SK-N-SH (cell line): Measurements from ENCODE around the gene ITGA2. TPM values are rescaled to one million over a fixed set of nuclear protein-coding genes. Genes with fewer than 3 reads are reported as not detected.

Experiments used
- CTCF ChIA-PET: fragments of 300-600, 350-600 bp; formaldehyde crosslinking; extraction: SDS; loops from one replicate; lab custom pipeline; 2021; lab: Yijun Ruan, JAX
- POLR2A ChIA-PET: fragments of 350-600 bp; sonication (Branson Sonifier 250); formaldehyde crosslinking; extraction: SDS; loops from one replicate; lab custom pipeline; 2020; ENCODE audit warnings: antibody characterized with exemption, inconsistent platforms; lab: Yijun Ruan, JAX
- DNase-seq: peaks from one replicate; pipeline ENCODE4 v3.0.0; 2012
- H2AFZ ChIP-seq: fragments of 200-600 bp; sonication (generic); 2 replicates; pipeline ENCODE4 v1.8.1; 2016; ENCODE audit warnings: antibody characterized with exemption, mild to moderate bottlenecking, low read depth
- H3F3A ChIP-seq: fragments of 200-600 bp; sonication (generic); replicated peaks from 2 replicates; pipeline ENCODE3; 2016; ENCODE audit warnings: antibody characterized with exemption, mild to moderate bottlenecking; ENCODE audit not compliant: insufficient read depth
- H3K27ac ChIP-seq, 2 experiments: fragments of 200-500 bp in 1 of 2; fragments of 200-600 bp in 1 of 2; sonication (Bioruptor generic) in 1 of 2; sonication (generic), shearing (Covaris generic) in 1 of 2; 2 replicates each; pipeline versions ENCODE4 v1.5.1 to v1.6.1; 2014 to 2016; ENCODE audit warnings: low read depth in 2 of 2, inconsistent platforms in 1 of 2, low read length in 1 of 2, mild to moderate bottlenecking in 1 of 2, mixed read lengths in 1 of 2
- H3K27me3 ChIP-seq: fragments of 200-600 bp; sonication (generic), shearing (Covaris generic); 2 replicates; pipeline ENCODE4 v1.6.1; 2016; ENCODE audit warnings: mixed run types; ENCODE audit not compliant: insufficient read depth
- H3K36me3 ChIP-seq, 2 experiments: fragments of 200-500 bp in 1 of 2; fragments of 200-600 bp in 1 of 2; sonication (Bioruptor generic) in 1 of 2; sonication (generic) in 1 of 2; replicated peaks in 1 of 2; 2 replicates each; pipeline versions ENCODE3 to v1.5.1; 2014 to 2016; ENCODE audit warnings: low read length in 1 of 2, mild to moderate bottlenecking in 1 of 2; ENCODE audit not compliant: insufficient read depth in 2 of 2, control insufficient read depth in 1 of 2
- H3K4me1 ChIP-seq, 2 experiments: fragments of 200-500 bp in 1 of 2; fragments of 200-600 bp in 1 of 2; sonication (Bioruptor generic) in 1 of 2; sonication (generic), shearing (Covaris generic) in 1 of 2; 2 replicates each; pipeline versions ENCODE4 v1.5.1 to v1.6.1; 2014 to 2016; ENCODE audit warnings: low read depth in 1 of 2, low read length in 1 of 2, mixed run types in 1 of 2; ENCODE audit not compliant: insufficient read depth in 2 of 2, control insufficient read depth in 1 of 2
- H3K4me2 ChIP-seq: fragments of 200-600 bp; sonication (generic), shearing (Covaris generic); 2 replicates; pipeline ENCODE4 v1.6.1; 2017; ENCODE audit warnings: mixed run types
- H3K4me3 ChIP-seq, 2 experiments: fragments of 200-500 bp in 1 of 2; fragments of 200-600 bp in 1 of 2; sonication (Bioruptor generic) in 1 of 2; sonication (generic), shearing (Covaris generic) in 1 of 2; 2 replicates each; pipeline versions ENCODE4 v1.5.1 to v1.8.1; 2014 to 2016; ENCODE audit warnings: low read depth in 2 of 2, inconsistent platforms in 1 of 2, low read length in 1 of 2, mild to moderate bottlenecking in 1 of 2, mixed read lengths in 1 of 2, moderate library complexity in 1 of 2
- H3K79me2 ChIP-seq: fragments of 200-600 bp; sonication (generic); 2 replicates; pipeline ENCODE4 v1.8.1; 2017; ENCODE audit warnings: mild to moderate bottlenecking; ENCODE audit not compliant: insufficient read depth
- H3K9ac ChIP-seq: fragments of 200-600 bp; sonication (generic); 2 replicates; pipeline ENCODE4 v1.6.1; 2017; ENCODE audit warnings: mixed run types
- H3K9me2 ChIP-seq: fragments of 200-600 bp; sonication (generic); 2 replicates; pipeline ENCODE4 v1.6.1; 2017; ENCODE audit warnings: mixed run types
- H3K9me3 ChIP-seq: fragments of 200-600 bp; sonication (generic); 2 replicates; pipeline ENCODE4 v1.6.1; 2017; ENCODE audit warnings: mixed run types, mild to moderate bottlenecking, moderate library complexity
- H4K20me1 ChIP-seq: fragments of 200-600 bp; sonication (generic); 2 replicates; pipeline ENCODE4 v1.6.1; 2017; ENCODE audit warnings: mild to moderate bottlenecking, mixed run types; ENCODE audit not compliant: insufficient read depth
- CHD2 ChIP-seq: fragments of 150-350 bp; IDR thresholded peaks from 2 replicates; pipeline ENCODE4 v1.6.1; 2018; ENCODE audit warnings: low read length; ENCODE audit not compliant: partially characterized antibody
- EP300 ChIP-seq, 2 experiments: IDR thresholded peaks; 2 replicates each; pipeline versions ENCODE4 v1.4.0 to v1.6.1; 2012; ENCODE audit warnings: borderline replicate concordance in 1 of 2, low read depth in 1 of 2, low read length in 1 of 2
- EZH2phosphoT487 ChIP-seq: fragments of 200-600 bp; sonication (generic); IDR thresholded peaks from 2 replicates; pipeline ENCODE4 v1.6.1; 2017; ENCODE audit warnings: low read depth, mixed run types, mild to moderate bottlenecking, antibody characterized with exemption, moderate library complexity, borderline replicate concordance
- FOSL2 ChIP-seq: IDR thresholded peaks from 2 replicates; pipeline ENCODE4 v1.4.0; 2012; ENCODE audit warnings: low read depth, mild to moderate bottlenecking, moderate library complexity, borderline replicate concordance
- FOXJ3 ChIP-seq: sonication (generic); formaldehyde crosslinking; IDR thresholded peaks from 2 replicates; pipeline ENCODE4 v1.5.1; 2020; ENCODE audit warnings: mild to moderate bottlenecking, missing genetic modification reagents
- FOXM1 ChIP-seq: IDR thresholded peaks from 2 replicates; pipeline ENCODE4 v1.4.0; 2012; ENCODE audit warnings: low read depth, mild to moderate bottlenecking
- GABPA ChIP-seq: IDR thresholded peaks from 2 replicates; pipeline ENCODE4 v1.4.0; 2012; ENCODE audit warnings: low read depth, mild to moderate bottlenecking
- NFIC ChIP-seq: IDR thresholded peaks from 2 replicates; pipeline ENCODE4 v1.4.0; 2012; ENCODE audit warnings: borderline replicate concordance
- NRF1 ChIP-seq: IDR thresholded peaks from 2 replicates; pipeline ENCODE4 v1.6.1; 2012; ENCODE audit warnings: low read depth, mild to moderate bottlenecking, low read length
- PBX3 ChIP-seq: IDR thresholded peaks from 2 replicates; pipeline ENCODE4; 2012
- RCOR1 ChIP-seq: fragments of 150-350 bp; IDR thresholded peaks from 2 replicates; pipeline ENCODE4 v1.6.1; 2017; ENCODE audit warnings: antibody characterized with exemption, low read length
- REST ChIP-seq: IDR thresholded peaks from 2 replicates; pipeline ENCODE4 v1.6.1; 2012; ENCODE audit warnings: mild to moderate bottlenecking, low read depth, low read length, moderate library complexity
- SMC3 ChIP-seq: IDR thresholded peaks from 2 replicates; pipeline ENCODE4 v1.6.1; 2012; ENCODE audit warnings: low read depth, low read length, improper control_type of control experiment
- TEAD4 ChIP-seq: IDR thresholded peaks from 2 replicates; pipeline ENCODE4 v1.4.0; 2012; ENCODE audit warnings: mild to moderate bottlenecking, borderline replicate concordance; ENCODE audit not compliant: insufficient read depth
- YY1 ChIP-seq: IDR thresholded peaks from 2 replicates; pipeline ENCODE4 v1.4.0; 2012; ENCODE audit warnings: low read depth, mild to moderate bottlenecking
- WGBS: methylation state at CpG from one replicate; pipeline ENCODE4 v1.1.6; 2017; ENCODE audit warnings: low lambda C conversion rate; 5-methylcytosine and 5-hydroxymethylcytosine counted together
- polyA plus RNA-seq, 3 experiments: library from polyadenylated mRNA; depleted of rRNA; stranded (reverse); fragments of >200 nt; gene quantifications; 2 replicates each; pipeline ENCODE4 v1.2.3, GENCODE V29; 2012

The ITGA2 gene
- polyA plus RNA-seq, 1 of the 3 experiments (the other 2 are of a cell fraction) = 38.2 TPM

- H3K4me3 ChIP-seq = no peak overlapping the region
- H3K4me2 ChIP-seq = no peak overlapping the region; the same call in 1 of the 2 replicates
- TF ChIP-seq SMC3 = no peak
- no peak for TF ChIP-seq REST
- no peak for TF ChIP-seq NFIC
- TF ChIP-seq NRF1 = no peak
- peak; percentile 11; the same call in 1 of the 2 replicates for TF ChIP-seq FOSL2
- TF ChIP-seq CHD2 = no peak
- no peak for DNase-seq
- H3K36me3 ChIP-seq = peaks cover 4 to 62% of the 10 kb centered on the region in 2 experiments
- POLR2A ChIA-PET = no interaction called here
- H3K79me2 ChIP-seq = peaks cover 100% of the 10 kb centered on the region
- CTCF ChIA-PET = no interaction called here
- 90% methylated on average over 4 of the region's 4 CpGs for WGBS
- peak overlapping the region; percentile 2; the same call in 1 of the 2 replicates for H3K9ac ChIP-seq
- H3K27me3 ChIP-seq = no peaks in the 10 kb centered on the region
- H2AFZ ChIP-seq = no peak overlapping the region
- peaks cover 0 to 59% of the 10 kb centered on the region in 2 experiments; a peak in 3 of 4 replicates for H3K4me1 ChIP-seq
- H3K9me3 ChIP-seq = no peaks in the 10 kb centered on the region
- H3K27ac ChIP-seq = peak overlapping the region in 1 of 2 experiments; percentile 75; a peak in 2 of 4 replicates
- peaks cover 80% of the 10 kb centered on the region for H3F3A ChIP-seq
- no peaks in the 10 kb centered on the region for H3K9me2 ChIP-seq
- H4K20me1 ChIP-seq = no peaks in the 10 kb centered on the region
Measured at GRCh38 chr5:53001541-53001940, 12.4 kb downstream of the ITGA2 start.

GRCh38 chr5:53002491-53002890 is 13.3 kb downstream of the ITGA2 start:
- no peak overlapping the region for H3K4me3 ChIP-seq
- H3K27ac ChIP-seq = peak overlapping the region in 1 of 2 experiments; percentile 67; a peak in 2 of 4 replicates
- POLR2A ChIA-PET = no interaction called here
- H3F3A ChIP-seq = peaks cover 83% of the 10 kb centered on the region
- DNase-seq = no peak
- no peaks in the 10 kb centered on the region for H3K9me3 ChIP-seq
- H3K27me3 ChIP-seq = no peaks in the 10 kb centered on the region
- 71% methylated on average over 1 of the region's 1 CpG for WGBS
- CTCF ChIA-PET = interaction anchor here (0.8 to 1.0 kb wide), 2 partner anchors 8 to 93 kb away, joined by 3 read pairs; no protein-coding TSS in a partner anchor
- H3K4me2 ChIP-seq = no peak overlapping the region
- H2AFZ ChIP-seq = no peak overlapping the region
- H3K9me2 ChIP-seq = no peaks in the 10 kb centered on the region
- H4K20me1 ChIP-seq = no peaks in the 10 kb centered on the region
- TF ChIP-seq EZH2phosphoT487 (no peak), FOXM1 (no peak), YY1 (no peak), FOXJ3 (CRISPR knock-in tag) (no peak), TEAD4 (no peak), NRF1 (no peak), PBX3 (no peak), GABPA (no peak), EP300 (IDR thresholded peaks at IDR 0.05; ENCODE audit: borderline replicate concordance in 1 of 2, low read depth in 1 of 2, low read length in 1 of 2) (no peak), RCOR1 (no peak), CHD2 (no peak), SMC3 (no peak)
- peaks cover 4 to 63% of the 10 kb centered on the region in 2 experiments for H3K36me3 ChIP-seq
- H3K79me2 ChIP-seq = peaks cover 100% of the 10 kb centered on the region
- no peak overlapping the region for H3K9ac ChIP-seq
- peaks cover 0 to 62% of the 10 kb centered on the region in 2 experiments; a peak in 3 of 4 replicates for H3K4me1 ChIP-seq
